ENCODE measurements around the gene ABI3BP. TPM values are rescaled to one million over a fixed set of nuclear protein-coding genes. Genes with fewer than 3 reads are reported as not detected.

ABI3BP gene
- total and polyA plus RNA-seq, 4 donors = 21.9 to 87.5 (median 59.9) TPM

GRCh38 chr3:100834332-100834731 lies 158.9 kb downstream of the ABI3BP start:
- TF ChIP-seq, protein P1, sequence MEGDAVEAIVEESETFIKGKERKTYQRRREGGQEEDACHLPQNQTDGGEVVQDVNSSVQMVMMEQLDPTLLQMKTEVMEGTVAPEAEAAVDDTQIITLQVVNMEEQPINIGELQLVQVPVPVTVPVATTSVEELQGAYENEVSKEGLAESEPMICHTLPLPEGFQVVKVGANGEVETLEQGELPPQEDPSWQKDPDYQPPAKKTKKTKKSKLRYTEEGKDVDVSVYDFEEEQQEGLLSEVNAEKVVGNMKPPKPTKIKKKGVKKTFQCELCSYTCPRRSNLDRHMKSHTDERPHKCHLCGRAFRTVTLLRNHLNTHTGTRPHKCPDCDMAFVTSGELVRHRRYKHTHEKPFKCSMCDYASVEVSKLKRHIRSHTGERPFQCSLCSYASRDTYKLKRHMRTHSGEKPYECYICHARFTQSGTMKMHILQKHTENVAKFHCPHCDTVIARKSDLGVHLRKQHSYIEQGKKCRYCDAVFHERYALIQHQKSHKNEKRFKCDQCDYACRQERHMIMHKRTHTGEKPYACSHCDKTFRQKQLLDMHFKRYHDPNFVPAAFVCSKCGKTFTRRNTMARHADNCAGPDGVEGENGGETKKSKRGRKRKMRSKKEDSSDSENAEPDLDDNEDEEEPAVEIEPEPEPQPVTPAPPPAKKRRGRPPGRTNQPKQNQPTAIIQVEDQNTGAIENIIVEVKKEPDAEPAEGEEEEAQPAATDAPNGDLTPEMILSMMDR (IDR thresholded peaks at IDR 0.05; ENCODE audit: control extremely low read depth, extremely low read depth) = no peak
- no peak overlapping the region for H3K4me3 ChIP-seq
- H3K27me3 ChIP-seq (ENCODE audit: control insufficient read depth in 3 of 3, insufficient read depth in 3 of 3, low read length in 2 of 3) = no peaks in the 10 kb centered on the region
- ATAC-seq (ENCODE audit: insufficient read depth, low FRiP score) = no peak
- H3K4me1 ChIP-seq (ENCODE audit: control insufficient read depth in 5 of 5, insufficient read depth in 5 of 5, low read length in 5 of 5) = no peaks in the 10 kb centered on the region
- 91 to 96% methylated on average over 5 of the region's 5 CpGs for WGBS, 2 donors
- peaks cover 0 to 2% (median 0%) of the 10 kb centered on the region in 4 donors for H3K9me3 ChIP-seq (ENCODE audit: control insufficient read depth in 4 of 4, insufficient read depth in 3 of 4, low read length in 3 of 4)
- DNase-seq = no peak
- no peak overlapping the region for H3K27ac ChIP-seq (ENCODE audit: low read depth in 1 of 2, low read length in 1 of 2)
- H3K9ac ChIP-seq (ENCODE audit: insufficient read depth in 1 of 2, low read length in 2 of 2) = no peak overlapping the region
- H3K36me3 ChIP-seq (ENCODE audit: control insufficient read depth in 4 of 4, insufficient read depth in 4 of 4, low read length in 4 of 4) = peaks cover 0 to 6% (median under 1%) of the 10 kb centered on the region in 4 donors

DNA sequence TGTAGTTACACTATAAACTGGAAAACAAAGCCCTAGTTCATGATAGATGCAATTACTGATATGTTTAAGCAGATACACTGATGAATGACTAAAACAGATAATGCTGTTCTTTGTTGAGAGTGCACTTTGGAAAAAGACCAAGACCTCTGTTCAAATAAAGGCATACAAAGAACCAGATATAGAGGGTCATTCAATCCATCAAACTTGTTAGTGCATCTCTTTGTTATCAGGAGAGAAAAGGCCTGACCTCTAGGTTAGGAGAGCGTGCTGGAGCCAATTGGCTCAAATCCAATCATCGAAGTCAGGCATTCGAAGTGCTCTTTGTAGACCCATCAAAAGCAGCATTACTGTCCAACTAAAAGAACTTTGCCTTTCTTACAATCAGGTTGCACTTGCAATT lies 159.7 kb downstream of the ABI3BP start:
- Histone ChIP-seq H3K36me3 (ENCODE audit: control insufficient read depth in 4 of 4, insufficient read depth in 4 of 4, low read length in 4 of 4) (peaks cover 0 to 3% (median under 1%) of the 10 kb centered on the region in 4 donors), H3K4me3 (no peak overlapping the region), H3K27me3 (ENCODE audit: control insufficient read depth in 3 of 3, insufficient read depth in 3 of 3, low read length in 2 of 3) (no peaks in the 10 kb centered on the region), H3K9me3 (ENCODE audit: control insufficient read depth in 4 of 4, insufficient read depth in 3 of 4, low read length in 3 of 4) (peaks cover 0 to 2% (median 0%) of the 10 kb centered on the region in 4 donors), H3K27ac (ENCODE audit: low read depth in 1 of 2, low read length in 1 of 2) (no peak overlapping the region), H3K4me1 (ENCODE audit: control insufficient read depth in 5 of 5, insufficient read depth in 5 of 5, low read length in 5 of 5) (no peaks in the 10 kb centered on the region), H3K9ac (ENCODE audit: insufficient read depth in 1 of 2, low read length in 2 of 2) (no peak overlapping the region)
- ATAC-seq (ENCODE audit: insufficient read depth, low FRiP score) (no peak), DNase-seq (no peak)
- TF ChIP-seq, protein P1 (IDR thresholded peaks at IDR 0.05; ENCODE audit: control extremely low read depth, extremely low read depth) = no peak
- 56 to 79% methylated on average over 3 of the region's 3 CpGs for WGBS, 2 donors

GRCh38 chr3:100831629-100832028 lies 161.6 kb downstream of the ABI3BP start:
- TF ChIP-seq, protein P1 (IDR thresholded peaks at IDR 0.05; ENCODE audit: control extremely low read depth, extremely low read depth) = no peak
- Histone ChIP-seq H3K9me3 (ENCODE audit: control insufficient read depth in 4 of 4, insufficient read depth in 3 of 4, low read length in 3 of 4) (peaks cover 0 to 2% (median 0%) of the 10 kb centered on the region in 4 donors), H3K4me1 (ENCODE audit: control insufficient read depth in 5 of 5, insufficient read depth in 5 of 5, low read length in 5 of 5) (no peaks in the 10 kb centered on the region), H3K27ac (ENCODE audit: low read depth in 1 of 2, low read length in 1 of 2) (no peak overlapping the region), H3K36me3 (ENCODE audit: control insufficient read depth in 4 of 4, insufficient read depth in 4 of 4, low read length in 4 of 4) (peaks cover 0 to 3% (median under 1%) of the 10 kb centered on the region in 4 donors), H3K9ac (ENCODE audit: insufficient read depth in 1 of 2, low read length in 2 of 2) (no peak overlapping the region), H3K27me3 (ENCODE audit: control insufficient read depth in 3 of 3, insufficient read depth in 3 of 3, low read length in 2 of 3) (no peaks in the 10 kb centered on the region), H3K4me3 (no peak overlapping the region)
- ATAC-seq (ENCODE audit: insufficient read depth, low FRiP score) (no peak), DNase-seq (no peak)
- WGBS, 2 donors = 61 to 76% methylated on average over 2 of the region's 2 CpGs

GRCh38 chr3:100830931-100831330 lies 162.3 kb downstream of the ABI3BP start:
- no peak overlapping the region for H3K4me3 ChIP-seq
- peaks cover 0 to 3% (median under 1%) of the 10 kb centered on the region in 4 donors for H3K36me3 ChIP-seq (ENCODE audit: control insufficient read depth in 4 of 4, insufficient read depth in 4 of 4, low read length in 4 of 4)
- ATAC-seq (ENCODE audit: insufficient read depth, low FRiP score) = no peak
- no peak overlapping the region for H3K9ac ChIP-seq (ENCODE audit: insufficient read depth in 1 of 2, low read length in 2 of 2)
- no peaks in the 10 kb centered on the region for H3K27me3 ChIP-seq (ENCODE audit: control insufficient read depth in 3 of 3, insufficient read depth in 3 of 3, low read length in 2 of 3)
- DNase-seq = no peak
- TF ChIP-seq, protein P1 (IDR thresholded peaks at IDR 0.05; ENCODE audit: control extremely low read depth, extremely low read depth) = no peak
- H3K4me1 ChIP-seq (ENCODE audit: control insufficient read depth in 5 of 5, insufficient read depth in 5 of 5, low read length in 5 of 5) = no peaks in the 10 kb centered on the region
- H3K9me3 ChIP-seq (ENCODE audit: control insufficient read depth in 4 of 4, insufficient read depth in 3 of 4, low read length in 3 of 4) = peaks cover 0 to 2% (median 0%) of the 10 kb centered on the region in 4 donors
- H3K27ac ChIP-seq (ENCODE audit: low read depth in 1 of 2, low read length in 1 of 2) = no peak overlapping the region
